HG03439 (cell line): ENCODE measurements around the gene SCIN.
"Not testable (repeated sequence)": the region's sequence is repeated elsewhere in the genome, so short reads cannot be mapped to it uniquely, and the experiment has no call there.

Source experiments
- ATAC-seq: cut with Tn5 transposase; IDR thresholded peaks from one replicate; pipeline ENCODE4 v1.9.1; 2021; ENCODE audit warnings: mild to moderate bottlenecking, moderate library complexity; ENCODE audit not compliant: unreplicated experiment

SCIN gene

DNA sequence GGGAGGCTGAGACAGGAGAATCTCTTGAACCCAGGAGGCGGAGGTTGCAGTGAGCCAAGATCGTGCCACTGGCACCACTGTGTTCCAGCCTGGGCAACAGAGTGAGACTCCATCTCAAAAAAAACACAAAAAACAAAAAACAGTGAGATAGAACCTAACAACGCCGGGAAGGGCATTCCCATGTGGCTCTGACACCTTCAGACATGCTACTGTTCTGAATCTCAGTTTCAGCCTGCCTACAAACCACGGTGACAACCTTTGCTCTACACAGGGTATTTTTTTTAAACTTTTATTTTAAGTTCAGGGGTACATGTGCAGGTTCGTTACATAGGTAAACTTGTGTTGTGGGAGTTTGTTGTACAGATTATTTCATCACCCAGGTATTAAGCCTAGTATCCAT lies 74.7 kb downstream of the SCIN start:
- ATAC-seq: not testable (repeated sequence)

DNA sequence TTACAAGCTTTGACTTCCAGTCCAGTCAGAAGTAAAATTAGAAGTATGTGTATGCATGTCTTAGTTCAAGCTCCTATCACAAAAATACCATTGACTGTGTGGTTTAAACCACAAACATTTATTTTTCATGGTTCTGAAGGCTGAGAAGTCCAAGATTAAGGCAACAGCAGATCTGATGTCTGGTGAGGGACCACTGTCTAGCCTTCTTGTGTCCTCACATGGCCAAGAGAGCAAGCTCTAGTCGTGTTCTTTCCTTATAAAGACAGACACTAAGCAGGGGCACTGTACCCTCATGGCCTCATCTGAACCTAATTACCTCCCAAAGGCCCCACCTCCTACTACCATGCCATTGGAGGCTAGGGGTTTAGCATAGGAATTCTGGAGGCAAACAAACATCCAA lies 75.6 kb downstream of the SCIN start:
- no peak for ATAC-seq

DNA sequence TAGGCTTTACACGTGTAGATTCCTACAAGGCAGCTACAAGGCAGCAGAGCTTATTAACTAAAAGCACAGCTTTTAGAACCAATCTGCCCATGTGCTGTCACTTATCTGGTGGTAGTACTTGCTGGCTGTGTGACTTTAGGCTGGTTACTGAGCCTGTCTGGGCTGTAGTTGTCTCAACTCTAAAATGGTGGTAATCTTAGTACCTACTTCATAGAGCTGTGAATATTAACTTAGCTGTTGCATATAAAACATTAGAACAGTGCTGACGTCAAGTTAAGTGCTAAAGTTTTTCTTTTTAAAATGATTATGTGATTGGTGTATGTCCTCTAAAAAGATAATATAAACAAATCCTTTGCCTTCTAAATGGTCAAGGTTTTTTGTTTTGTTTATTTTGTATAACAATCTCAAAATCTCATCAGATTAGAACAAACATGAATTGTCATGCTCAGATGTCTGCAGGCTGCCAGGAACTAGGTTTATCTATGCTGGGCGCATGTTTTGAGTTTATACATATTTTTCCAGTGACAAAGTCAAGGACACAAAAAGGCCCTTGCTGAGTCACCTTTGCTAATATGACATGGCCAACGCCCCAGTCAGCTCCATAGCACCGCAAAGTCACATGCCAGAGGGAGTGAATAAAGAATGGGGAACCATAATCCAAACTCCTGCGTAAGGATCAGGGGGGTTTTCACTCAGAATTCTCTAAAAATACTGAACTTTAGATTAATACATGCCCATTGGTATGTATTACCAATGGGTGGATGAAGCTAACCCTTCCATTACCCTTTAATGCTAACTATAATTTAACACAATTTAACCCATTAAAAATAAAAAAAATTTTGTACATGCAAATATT lies 77.1 kb downstream of the SCIN start:
- ATAC-seq: no peak

DNA sequence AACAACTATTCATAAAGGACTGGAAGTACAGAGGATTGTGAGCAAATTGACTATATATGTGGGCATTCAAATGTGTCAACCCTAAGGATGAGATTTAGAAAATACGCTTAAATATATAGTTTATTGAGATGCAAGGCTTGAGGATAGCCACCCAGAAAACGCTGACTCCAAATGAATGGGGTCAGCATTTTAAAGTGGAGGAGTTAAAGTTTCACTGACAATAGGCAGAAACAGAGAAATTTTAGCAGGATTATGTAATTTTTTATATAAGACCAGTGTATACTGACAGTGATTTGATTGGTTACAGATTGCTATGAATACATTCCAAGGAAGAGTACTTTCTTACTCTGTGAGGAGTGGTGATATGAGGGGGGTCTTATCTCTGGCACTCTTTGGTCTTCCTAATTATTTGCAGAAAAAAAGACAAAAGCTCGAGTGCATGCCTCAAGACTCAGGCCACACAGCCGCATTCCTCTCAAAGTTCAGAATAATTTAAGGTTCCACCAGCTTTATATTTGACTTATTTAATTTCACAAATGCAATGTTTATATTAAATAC lies 78.3 kb downstream of the SCIN start:
- no peak for ATAC-seq

DNA sequence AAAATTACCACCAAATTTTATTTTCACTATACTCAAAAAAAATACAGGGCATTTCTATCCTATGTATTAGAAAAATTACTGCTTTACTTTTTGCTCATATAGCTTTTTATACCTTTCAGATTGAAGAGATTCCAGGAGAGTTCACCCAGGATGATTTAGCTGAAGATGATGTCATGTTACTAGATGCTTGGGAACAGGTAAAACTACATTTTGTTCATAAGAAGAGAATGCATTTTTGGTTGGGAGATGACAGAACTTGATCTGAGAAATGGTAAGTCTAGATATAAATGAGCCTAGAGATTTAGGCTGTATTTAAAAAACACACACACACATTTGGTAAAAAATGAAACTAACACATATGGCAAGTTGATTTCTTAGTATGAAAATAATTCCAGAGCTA lies 78.8 kb downstream of the SCIN start:
- ATAC-seq: no peak

DNA sequence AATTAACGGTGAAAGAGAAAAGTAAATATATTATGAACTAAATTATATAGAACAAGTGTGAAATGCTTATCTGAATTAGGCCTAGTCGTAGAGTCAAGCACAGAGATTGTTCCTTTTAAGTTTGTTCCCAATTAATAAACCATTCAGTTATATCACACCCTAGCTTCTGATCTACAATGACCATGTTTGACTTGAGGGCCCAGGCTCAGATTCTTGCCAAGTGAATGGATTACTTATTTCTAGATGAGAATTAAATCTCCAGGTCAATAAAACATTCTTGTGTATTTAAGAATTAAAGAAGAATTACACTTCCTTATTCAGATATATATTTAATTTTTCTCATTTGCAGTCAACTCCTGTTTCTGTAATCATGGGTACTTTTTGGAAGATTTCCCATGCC lies 79.6 kb downstream of the SCIN start:
- no peak for ATAC-seq

DNA sequence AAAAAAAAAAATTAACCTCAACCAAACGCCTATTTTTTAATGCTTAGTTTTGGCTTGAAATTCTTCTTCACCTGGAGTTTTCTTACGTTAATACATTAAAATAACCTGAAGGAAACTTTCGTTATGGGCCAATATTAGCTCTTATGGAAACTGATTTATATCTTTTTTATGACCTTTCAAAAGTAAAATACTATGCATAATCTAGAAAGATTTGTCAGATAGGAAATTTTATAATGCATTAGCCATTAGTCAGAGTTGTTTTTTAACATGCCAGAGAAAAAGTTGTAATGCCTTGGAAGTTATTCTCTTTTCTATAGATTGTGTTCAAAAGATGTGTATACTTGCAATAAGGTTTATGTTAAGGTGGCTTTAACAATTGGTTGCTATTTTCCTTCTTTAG lies 82.6 kb downstream of the SCIN start:
- ATAC-seq: no peak

DNA sequence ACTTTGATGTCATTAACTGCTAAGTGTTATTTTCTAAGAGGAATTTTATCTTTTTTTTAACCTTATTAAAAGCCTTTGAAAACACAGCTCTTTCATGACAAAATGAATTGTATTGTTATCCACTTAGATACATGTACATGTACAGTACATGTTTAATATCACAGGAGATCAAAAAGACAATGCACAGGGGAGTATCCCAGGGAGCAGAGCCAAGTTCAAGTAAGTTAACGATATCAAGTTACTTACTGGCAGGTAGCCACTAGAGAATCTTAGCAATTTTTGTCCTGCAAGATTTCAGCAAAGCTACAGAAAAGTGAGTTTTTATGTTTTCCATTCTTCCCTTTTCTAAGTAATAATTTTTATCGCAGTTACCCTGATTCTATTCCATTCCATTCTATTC lies 83.0 kb downstream of the SCIN start:
- ATAC-seq: no peak

DNA sequence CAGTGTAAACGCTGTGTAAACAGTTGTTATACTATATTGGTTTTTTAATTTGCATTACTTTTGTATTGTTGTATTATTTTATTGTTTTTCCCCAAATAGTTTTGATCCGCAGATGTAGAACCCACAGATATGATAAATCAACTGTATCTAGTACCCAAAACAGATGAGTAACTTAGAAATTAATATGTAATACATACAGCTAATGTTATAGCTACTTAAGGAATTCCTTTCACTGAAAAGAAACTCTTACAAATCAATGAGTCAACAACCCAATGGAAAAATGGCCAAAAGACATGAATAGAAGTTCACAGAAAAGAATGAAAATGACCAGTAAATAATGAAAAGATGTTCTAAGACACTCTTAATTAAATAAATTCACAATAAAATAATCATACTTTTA lies 84.6 kb downstream of the SCIN start:
- ATAC-seq: no peak

DNA sequence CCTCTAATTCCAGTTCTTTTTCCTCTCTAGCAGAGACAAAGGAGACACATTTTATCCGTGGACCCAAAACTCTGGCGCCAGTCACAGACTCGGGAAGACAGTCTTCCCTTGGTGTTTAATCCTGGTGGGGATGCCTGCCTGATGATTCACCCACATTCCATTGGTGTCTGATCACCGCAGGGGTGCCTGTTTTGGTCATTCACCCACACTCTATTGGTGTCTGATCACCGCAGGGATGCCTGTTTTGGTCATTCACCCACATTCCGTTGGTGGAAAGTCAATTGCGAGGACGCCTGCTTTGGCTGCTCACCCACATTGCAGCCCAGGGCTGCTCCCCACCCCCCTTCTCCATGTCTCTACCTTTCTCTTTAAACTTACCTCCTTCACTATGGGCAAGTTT lies 89.9 kb downstream of the SCIN start:
- ATAC-seq: not testable (repeated sequence)

DNA sequence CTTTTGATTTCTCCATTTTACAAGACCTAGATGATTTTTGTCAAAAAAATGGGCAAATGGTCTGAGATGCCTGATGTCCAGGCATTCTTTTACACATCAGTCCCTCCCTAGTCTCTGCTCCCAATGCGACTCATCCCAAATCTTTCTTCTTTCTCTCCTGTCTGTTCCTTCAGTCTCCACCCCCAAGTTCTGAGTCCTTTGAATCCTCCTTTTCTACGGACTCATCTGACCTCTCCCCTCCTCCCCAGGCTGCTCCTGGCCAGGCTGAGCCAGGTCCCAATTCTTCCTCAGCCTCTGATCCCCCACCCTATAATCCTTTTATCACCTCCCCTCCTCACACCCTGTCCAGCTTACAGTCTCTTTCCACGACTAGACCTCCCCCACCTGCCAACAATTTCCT lies 90.5 kb downstream of the SCIN start:
- ATAC-seq: not testable (repeated sequence)

DNA sequence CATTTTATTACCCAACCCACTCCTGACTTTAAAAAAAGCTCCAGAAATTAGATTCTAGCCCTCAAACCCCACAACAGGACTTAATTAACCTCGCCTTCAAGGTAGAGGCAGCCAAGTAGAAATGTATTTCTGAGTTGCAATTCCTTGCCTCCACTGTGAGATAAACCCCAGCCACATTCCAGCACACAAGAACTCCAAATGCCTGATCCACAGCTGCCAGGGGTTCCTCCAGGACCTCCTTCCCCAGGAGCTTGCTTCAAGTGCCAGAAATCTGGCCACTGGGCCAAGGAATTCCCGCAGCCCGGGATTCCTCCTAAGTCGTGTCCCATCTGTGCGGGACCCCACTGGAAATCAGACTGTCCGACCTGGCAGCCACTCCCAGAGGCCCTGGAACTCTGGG lies 91.1 kb downstream of the SCIN start:
- no peak for ATAC-seq

DNA sequence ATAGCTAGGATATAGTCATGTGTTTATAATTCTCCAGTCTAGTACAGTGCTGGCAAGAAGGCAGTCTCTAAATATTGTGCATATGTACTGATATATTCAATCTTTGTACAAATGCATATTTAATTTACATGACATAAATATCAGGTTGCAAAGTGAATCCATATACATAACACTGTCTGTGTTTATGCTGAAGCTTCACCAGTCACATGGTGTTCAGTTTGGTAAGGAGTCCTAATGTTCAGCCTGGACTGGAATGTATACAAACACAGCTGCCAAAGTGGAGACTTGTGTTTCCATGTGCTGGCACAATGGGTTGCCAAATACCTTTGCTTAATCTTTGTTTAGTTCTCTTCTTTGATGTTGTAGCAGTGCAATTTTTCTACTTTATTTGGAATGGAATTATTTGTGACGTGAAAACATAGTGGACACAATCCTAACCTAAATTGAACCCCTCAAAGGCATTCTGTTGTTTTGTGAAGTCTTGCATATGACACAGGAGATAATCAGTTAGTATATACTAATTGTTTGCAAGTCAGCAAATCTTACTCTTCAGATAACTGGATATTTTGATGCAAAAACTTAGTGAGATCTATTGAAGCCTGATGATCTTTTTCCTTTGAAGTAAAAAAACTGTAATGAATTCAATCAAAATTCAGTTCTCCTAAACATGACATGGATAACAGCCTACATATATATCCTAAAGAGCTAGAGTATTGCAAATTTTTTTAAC lies 99.6 kb downstream of the SCIN start:
- ATAC-seq: no peak

DNA sequence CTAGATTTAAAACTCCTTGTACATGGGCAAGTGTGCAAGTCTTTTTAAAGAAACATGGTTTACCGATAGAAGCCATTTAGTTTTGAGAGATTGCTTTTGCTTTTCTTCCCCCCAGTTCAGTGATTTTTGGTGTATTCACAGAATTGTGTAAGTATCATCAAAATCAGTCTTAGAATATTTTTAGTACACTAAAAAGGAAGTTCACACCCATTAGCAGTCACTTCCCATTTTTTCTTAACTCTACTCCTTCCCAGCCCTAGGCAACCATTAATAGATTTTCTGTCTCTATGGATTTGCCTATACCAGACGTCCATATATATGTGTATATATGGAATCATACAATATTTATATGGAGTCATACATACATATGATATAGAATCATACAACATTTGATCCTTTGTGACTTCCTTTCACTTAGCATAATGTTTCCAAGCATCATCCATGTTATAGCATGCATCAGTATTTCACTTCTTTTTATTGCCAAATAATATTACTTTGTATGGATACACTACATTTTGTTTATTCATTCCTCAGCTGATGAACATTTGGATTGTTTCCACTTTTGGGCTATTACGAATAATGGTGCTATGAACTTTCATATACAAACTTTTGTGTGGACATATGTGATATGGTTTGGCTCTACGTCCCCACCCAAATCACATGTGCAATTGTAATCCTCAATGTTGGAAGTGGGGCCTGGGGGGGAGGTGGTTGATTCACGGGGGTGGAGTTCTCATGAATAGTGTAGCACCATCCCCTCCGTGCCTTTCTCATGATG lies 100.4 kb downstream of the SCIN start:
- ATAC-seq: no peak

DNA sequence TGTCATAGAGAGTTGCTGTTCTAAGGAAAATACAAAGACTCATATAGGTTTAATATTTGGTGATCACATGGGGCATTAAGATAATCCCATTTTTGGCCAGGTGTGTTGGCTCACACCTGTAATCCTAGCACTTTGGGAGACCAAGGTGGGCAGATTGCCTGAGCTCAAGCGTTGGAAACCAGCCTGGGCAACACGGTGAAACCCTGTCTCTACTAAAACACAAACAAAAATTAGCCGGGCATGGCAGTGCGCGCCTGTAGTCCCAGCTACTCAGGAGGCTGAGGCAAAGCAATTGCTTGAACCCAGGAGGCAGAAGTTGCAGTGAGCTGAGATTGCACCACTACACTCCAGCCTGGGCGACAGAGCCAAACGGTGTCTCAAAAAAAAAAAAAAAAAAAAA lies 102.9 kb downstream of the SCIN start:
- ATAC-seq: not testable (repeated sequence)

DNA sequence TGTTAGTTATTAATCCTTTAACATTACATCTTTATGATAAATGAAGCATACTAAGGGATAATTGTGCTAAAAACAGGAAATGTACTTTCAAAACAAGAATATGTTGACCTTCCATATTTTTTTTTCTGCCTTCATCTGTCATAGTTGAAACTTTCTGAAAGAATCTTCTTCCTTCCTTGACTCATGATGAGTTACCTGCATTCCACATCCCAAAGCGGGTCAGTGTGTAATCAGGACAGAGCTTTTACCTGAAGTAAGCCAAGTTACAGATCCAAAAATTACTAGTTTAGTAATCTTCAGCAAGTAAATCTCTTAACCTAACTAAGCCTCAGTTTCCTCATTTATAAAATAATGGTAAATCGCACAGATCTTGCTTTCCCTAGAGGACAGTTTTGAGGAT lies 103.5 kb downstream of the SCIN start:
- no peak for ATAC-seq

DNA sequence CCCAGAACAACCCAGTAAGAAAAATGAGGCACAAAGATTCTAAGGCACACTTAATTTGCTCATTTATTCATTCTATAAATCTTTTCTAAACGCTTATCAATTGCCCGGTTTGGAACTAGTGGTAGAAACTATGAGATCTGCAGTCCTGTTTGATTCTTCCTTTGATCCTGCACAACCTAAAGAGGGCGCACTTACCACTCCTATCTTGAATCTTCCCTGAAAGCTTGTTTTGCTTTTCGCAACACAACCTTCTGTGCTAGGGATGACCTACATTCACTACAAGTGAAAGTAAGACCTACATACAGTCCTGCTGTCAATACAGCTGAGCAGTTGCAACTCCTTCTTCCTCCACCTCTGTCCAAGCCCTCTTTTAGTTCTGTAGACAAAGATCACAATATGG lies 104.3 kb downstream of the SCIN start:
- ATAC-seq: peak; percentile 86

DNA sequence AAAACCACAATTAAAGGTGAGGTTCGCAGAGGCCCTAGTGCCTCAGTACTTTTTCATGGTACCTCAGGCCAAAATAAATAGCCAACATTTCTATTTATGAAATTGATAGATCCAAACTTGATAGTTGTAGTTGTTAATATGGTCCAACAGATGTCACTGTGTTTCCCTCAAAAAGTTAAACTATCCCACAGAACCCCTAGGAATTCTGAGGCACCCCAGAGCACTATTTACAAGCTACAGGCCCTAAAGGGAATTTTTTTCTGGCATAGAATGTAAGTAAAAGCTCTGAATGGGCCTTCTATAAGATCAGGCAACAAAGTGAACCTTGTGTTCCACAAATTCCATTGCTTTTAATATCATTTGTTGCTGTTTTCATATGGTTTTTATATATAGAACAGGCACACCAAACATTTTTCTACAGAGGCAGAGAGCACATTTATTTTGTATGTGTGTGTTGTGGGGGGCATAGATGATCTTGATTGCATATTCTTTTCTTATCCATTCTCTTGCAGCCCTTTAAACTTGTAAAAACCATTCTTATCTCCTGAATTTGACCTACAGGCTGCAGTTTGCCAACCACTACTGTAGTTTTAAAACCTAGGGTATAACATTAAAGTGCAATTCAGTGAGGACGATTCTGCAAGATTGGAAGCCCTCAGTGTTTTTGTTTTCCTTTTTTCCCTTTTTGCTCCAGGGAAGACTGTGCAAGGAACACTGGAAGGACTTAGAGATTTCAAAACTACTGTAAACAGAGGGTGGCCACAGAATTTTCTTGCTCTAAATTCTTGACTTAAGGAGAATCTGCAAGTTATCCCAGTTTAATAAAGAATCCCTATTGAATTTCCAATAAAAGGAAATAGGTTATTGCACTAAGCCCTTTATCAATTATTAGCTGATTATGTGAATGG lies 113.4 kb downstream of the SCIN start:
- ATAC-seq: no peak

DNA sequence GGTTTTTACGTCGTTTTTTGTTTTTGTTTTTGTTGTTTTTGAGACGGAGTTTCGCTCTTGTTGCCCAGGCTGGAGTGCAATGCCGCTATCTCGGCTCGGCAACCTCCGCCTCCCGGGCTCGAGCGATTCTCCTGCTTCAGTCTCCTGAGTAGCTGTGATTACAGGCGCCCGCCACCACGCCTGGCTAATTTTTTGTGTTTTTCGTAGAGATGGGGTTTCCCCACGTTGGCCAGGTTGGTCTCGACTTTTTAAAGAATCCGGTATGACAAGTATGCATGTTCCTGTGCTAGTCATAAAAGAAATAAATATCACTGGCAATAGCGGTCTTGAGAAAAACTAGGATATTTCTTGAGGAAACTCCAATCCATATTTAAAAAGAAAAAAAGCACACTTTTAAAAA lies 114.2 kb downstream of the SCIN start:
- no peak for ATAC-seq

DNA sequence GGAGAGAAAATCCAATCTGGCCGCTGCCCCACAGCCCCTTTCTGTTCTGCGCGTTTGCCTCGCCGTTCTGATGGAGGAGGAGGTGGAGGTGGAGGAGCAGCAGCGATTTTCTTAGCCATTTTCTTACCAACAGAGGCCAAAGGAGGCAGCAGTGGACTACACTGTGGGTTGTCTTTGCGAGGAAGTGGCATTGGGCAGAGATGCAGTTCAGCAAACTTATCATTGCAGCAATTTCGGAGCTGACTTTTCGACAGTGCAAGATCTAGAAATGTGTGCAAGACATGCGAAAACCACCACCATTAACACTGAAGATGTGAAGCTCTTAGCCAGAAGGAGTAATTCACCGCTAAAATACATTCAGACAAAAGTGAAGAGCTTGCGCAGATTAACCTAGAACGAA lies 115.0 kb downstream of the SCIN start:
- no peak for ATAC-seq
